Endodermal cell (in vitro differentiated cells): Measurements from ENCODE around the gene LARGE1. TPM values are rescaled to one million over a fixed set of nuclear protein-coding genes. Genes with fewer than 3 reads are reported as not detected.

Source experiments
- DNase-seq: peaks from one replicate; pipeline ENCODE4 v3.0.0-alpha.2; 2017
- H3K27ac ChIP-seq: 2 replicates; pipeline ENCODE4 v1.5.1; 2013; ENCODE audit warnings: mild to moderate bottlenecking, low read depth, low read length, moderate library complexity
- H3K27me3 ChIP-seq: 2 replicates; pipeline ENCODE4 v1.6.1; 2013; ENCODE audit warnings: mild to moderate bottlenecking, low read length, moderate library complexity; ENCODE audit not compliant: insufficient read depth, control insufficient read depth, poor library complexity, severe bottlenecking
- H3K36me3 ChIP-seq: 2 replicates; pipeline ENCODE4 v1.7.0; 2013; ENCODE audit warnings: mild to moderate bottlenecking, low read length, moderate library complexity; ENCODE audit not compliant: control insufficient read depth, insufficient read depth
- H3K4me1 ChIP-seq: one replicate; pipeline ENCODE4 v1.7.0; 2013; ENCODE audit warnings: low read length; ENCODE audit not compliant: control insufficient read depth, insufficient read depth
- H3K4me3 ChIP-seq: 2 replicates; pipeline ENCODE4 v1.5.1; 2013; ENCODE audit warnings: mild to moderate bottlenecking, low read length, moderate library complexity
- H3K9ac ChIP-seq: 2 replicates; pipeline ENCODE4 v1.6.1; 2013; ENCODE audit warnings: mild to moderate bottlenecking, low read length, moderate library complexity; ENCODE audit not compliant: poor library complexity, severe bottlenecking; ENCODE audit errors: extremely low read depth
- H3K9me3 ChIP-seq: 2 replicates; pipeline ENCODE4 v1.6.1; 2013; ENCODE audit warnings: mild to moderate bottlenecking, low read length, moderate library complexity; ENCODE audit not compliant: control insufficient read depth
- H3K27ac Mint-ChIP-seq: 2 replicates; pipeline ENCODE4 v1.8.0; 2020; ENCODE audit warnings: mixed read lengths
- H3K27me3 Mint-ChIP-seq: 2 replicates; pipeline ENCODE4 v1.8.0; 2021; ENCODE audit warnings: mild to moderate bottlenecking, mixed read lengths; ENCODE audit not compliant: insufficient read depth
- H3K36me3 Mint-ChIP-seq: 2 replicates; pipeline ENCODE4 v1.8.0; 2020; ENCODE audit warnings: low read depth, mixed read lengths
- H3K4me1 Mint-ChIP-seq: 2 replicates; pipeline ENCODE4 v1.8.0; 2020; ENCODE audit warnings: mixed read lengths
- H3K4me3 Mint-ChIP-seq: 2 replicates; pipeline ENCODE4 v1.8.0; 2020; ENCODE audit warnings: mild to moderate bottlenecking, moderate library complexity, mixed read lengths
- H3K9me3 Mint-ChIP-seq: 2 replicates; pipeline ENCODE4 v1.8.0; 2020; ENCODE audit warnings: mild to moderate bottlenecking, mixed read lengths
- CTCF ChIP-seq: fragments of 200-600 bp; sonication (generic); conservative IDR thresholded peaks from 2 replicates; pipeline ENCODE4 v1.5.0; 2021; ENCODE audit warnings: antibody characterized with exemption, mild to moderate bottlenecking
- WGBS, 2 experiments: methylation state at CpG; one replicate each; pipeline versions ENCODE4 v1.1.5 to v1.1.7; 2013; ENCODE audit warnings: missing lambda C conversion rate in 2 of 2, mixed read lengths in 1 of 2; ENCODE audit not compliant: insufficient coverage in 1 of 2, insufficient read length in 1 of 2; 5-methylcytosine and 5-hydroxymethylcytosine counted together
- total RNA-seq, 2 donors: library from RNA; stranded (reverse); fragmentation: NEBNext Ultra II Directional in 1 of 2; extraction: Animal tissue kit (Norgen Biotek cat#: 25700) in 1 of 2; gene quantifications; 2 replicates in 1 of 2; 3 replicates in 1 of 2; pipeline ENCODE4 v1.2.1, GENCODE V29; 2021

Gene LARGE1
- total RNA-seq, 2 donors from 2014 or later: 17.5 to 24.3 TPM

GRCh38 chr22:33600595-33600994, 319.7 kb downstream of the LARGE1 start:
- Histone ChIP-seq H3K27me3 (no peaks in the 10 kb centered on the region), H3K4me1 (peaks cover 3% of the 10 kb centered on the region), H3K4me3 (no peak overlapping the region), H3K9ac (no peak overlapping the region), H3K27ac (no peak overlapping the region), H3K36me3 (no peaks in the 10 kb centered on the region), H3K9me3 (no peaks in the 10 kb centered on the region)
- DNase-seq: no peak
- no peaks in the 10 kb centered on the region for H3K36me3 Mint-ChIP-seq
- H3K4me1 Mint-ChIP-seq: peaks cover 16% of the 10 kb centered on the region
- H3K27ac Mint-ChIP-seq: no peak overlapping the region
- H3K27me3 Mint-ChIP-seq: no peaks in the 10 kb centered on the region
- no peak overlapping the region for H3K4me3 Mint-ChIP-seq
- 94 to 95% methylated on average over 11 to 12 of the region's 12 CpGs for WGBS, 2 experiments
- H3K9me3 Mint-ChIP-seq: no peaks in the 10 kb centered on the region
- no peak for TF ChIP-seq CTCF

- no peaks in the 10 kb centered on the region for H3K36me3 Mint-ChIP-seq
- H3K4me1 Mint-ChIP-seq: peaks cover 14% of the 10 kb centered on the region
- H3K4me1 ChIP-seq: peaks cover 3% of the 10 kb centered on the region
- H3K27me3 ChIP-seq: no peaks in the 10 kb centered on the region
- no peak overlapping the region for H3K4me3 ChIP-seq
- H3K36me3 ChIP-seq: no peaks in the 10 kb centered on the region
- 87 to 91% methylated on average over 3 to 6 of the region's 6 CpGs for WGBS, 2 experiments
- no peaks in the 10 kb centered on the region for H3K27me3 Mint-ChIP-seq
- H3K4me3 Mint-ChIP-seq: no peak overlapping the region
- TF ChIP-seq CTCF: no peak
- no peak overlapping the region for H3K27ac Mint-ChIP-seq
- no peak overlapping the region for H3K27ac ChIP-seq
- H3K9ac ChIP-seq: no peak overlapping the region
- no peaks in the 10 kb centered on the region for H3K9me3 ChIP-seq
- no peak for DNase-seq
- H3K9me3 Mint-ChIP-seq: no peaks in the 10 kb centered on the region
These were observed 320.2 kb downstream of the LARGE1 start for GRCh38 chr22:33600113-33600512.

GRCh38 chr22:33599596-33599995, 320.7 kb downstream of the LARGE1 start:
- Histone ChIP-seq H3K9ac (no peak overlapping the region), H3K36me3 (no peaks in the 10 kb centered on the region), H3K4me1 (peaks cover 3% of the 10 kb centered on the region), H3K4me3 (no peak overlapping the region), H3K27me3 (no peaks in the 10 kb centered on the region), H3K27ac (no peak overlapping the region), H3K9me3 (no peaks in the 10 kb centered on the region)
- no peak for TF ChIP-seq CTCF
- DNase-seq: no peak
- Mint-ChIP-seq H3K9me3 (no peaks in the 10 kb centered on the region), H3K4me1 (peaks cover 14% of the 10 kb centered on the region), H3K36me3 (no peaks in the 10 kb centered on the region), H3K27me3 (no peaks in the 10 kb centered on the region), H3K27ac (no peak overlapping the region), H3K4me3 (no peak overlapping the region)
- 96 to 100% methylated on average over 2 to 7 of the region's 7 CpGs for WGBS, 2 experiments
